Measurements from ENCODE around the gene MED16.

MED16 gene

DNA sequence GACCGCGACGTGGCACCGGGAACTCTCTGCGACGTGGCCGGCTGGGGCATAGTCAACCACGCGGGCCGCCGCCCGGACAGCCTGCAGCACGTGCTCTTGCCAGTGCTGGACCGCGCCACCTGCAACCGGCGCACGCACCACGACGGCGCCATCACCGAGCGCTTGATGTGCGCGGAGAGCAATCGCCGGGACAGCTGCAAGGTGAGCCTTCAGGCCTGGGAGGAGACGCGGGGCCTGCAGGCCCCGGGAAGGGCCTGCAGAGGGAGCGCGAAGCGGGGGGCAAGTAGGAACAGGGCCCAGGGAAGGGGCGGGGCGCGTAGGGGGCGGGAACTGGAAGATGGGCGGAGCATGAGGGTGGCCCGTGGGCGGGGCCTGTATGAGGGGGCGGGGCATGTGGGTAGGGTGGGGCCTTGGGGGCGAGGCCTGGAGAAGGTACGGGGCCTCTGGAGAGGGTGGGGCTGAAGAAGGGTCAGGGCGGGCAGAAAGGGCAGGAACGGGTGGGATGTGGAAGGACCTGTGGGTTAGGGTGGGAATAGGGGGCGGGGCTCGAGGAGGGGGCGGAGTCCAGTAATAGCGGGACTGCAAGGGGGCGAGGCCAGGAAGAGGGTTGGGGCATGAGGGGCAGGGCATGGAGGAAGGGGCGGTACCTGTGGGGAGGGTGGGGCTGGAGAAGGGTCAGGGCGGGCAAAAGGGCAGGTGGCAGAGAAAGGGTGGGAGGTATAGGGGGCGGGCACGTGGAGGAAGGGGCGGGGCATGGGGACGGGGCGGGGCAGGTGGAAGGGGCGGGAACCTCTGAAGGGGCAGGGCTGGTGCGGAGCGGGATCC lies 31.0 kb downstream of the MED16 start:
- peak overlapping the region; percentile 17 to 56 for H3K4me3 ChIP-seq (ENCODE audit: low read depth in 1 of 2, low read length in 1 of 2)
- no peaks in the 10 kb centered on the region for H3K9me3 ChIP-seq
- H3K4me1 ChIP-seq (ENCODE audit: control insufficient read depth in 1 of 2, insufficient read depth in 1 of 2, low read depth in 1 of 2, low read length in 1 of 2) = peaks cover 58 to 60% of the 10 kb centered on the region in 2 experiments
- H3K27ac ChIP-seq = peak overlapping the region; percentile 88
- H3K36me3 ChIP-seq = peaks cover 2% of the 10 kb centered on the region
- peaks cover 38% of the 10 kb centered on the region for H3K27me3 ChIP-seq
- TF ChIP-seq, protein P1, sequence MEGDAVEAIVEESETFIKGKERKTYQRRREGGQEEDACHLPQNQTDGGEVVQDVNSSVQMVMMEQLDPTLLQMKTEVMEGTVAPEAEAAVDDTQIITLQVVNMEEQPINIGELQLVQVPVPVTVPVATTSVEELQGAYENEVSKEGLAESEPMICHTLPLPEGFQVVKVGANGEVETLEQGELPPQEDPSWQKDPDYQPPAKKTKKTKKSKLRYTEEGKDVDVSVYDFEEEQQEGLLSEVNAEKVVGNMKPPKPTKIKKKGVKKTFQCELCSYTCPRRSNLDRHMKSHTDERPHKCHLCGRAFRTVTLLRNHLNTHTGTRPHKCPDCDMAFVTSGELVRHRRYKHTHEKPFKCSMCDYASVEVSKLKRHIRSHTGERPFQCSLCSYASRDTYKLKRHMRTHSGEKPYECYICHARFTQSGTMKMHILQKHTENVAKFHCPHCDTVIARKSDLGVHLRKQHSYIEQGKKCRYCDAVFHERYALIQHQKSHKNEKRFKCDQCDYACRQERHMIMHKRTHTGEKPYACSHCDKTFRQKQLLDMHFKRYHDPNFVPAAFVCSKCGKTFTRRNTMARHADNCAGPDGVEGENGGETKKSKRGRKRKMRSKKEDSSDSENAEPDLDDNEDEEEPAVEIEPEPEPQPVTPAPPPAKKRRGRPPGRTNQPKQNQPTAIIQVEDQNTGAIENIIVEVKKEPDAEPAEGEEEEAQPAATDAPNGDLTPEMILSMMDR (IDR thresholded peaks at IDR 0.05) = peak; percentile 27

DNA sequence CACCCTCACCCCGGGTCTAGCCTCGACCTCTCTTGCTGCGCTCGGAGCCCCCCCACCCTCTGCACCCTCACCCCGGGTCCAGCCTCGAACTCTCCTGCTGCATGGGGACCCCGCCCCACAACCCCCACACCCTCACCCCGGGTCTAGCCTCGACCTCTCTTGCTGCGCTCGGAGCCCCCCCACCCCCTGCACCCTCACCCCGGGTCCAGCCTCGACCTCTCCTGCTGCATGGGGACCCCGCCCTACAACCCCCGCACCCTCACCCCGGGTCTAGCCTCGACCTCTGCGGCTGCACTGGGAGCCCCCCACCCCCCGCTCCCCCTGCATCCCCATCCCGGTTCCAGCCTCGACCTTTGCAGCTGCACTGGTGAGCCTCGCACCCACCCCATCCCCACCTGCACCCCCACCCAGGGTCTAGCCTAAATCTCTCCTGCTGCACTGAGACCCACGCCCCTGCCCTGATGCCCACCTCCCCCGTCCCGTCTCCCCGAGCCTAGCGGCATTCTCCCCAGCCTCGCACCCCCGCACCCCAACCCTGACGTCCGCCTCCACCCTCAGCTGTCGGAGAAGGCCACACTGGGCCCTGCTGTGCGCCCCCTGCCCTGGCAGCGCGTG lies 31.7 kb downstream of the MED16 start:
- TF ChIP-seq, protein P1 (IDR thresholded peaks at IDR 0.05) = no peak
- Histone ChIP-seq H3K4me1 (ENCODE audit: control insufficient read depth in 1 of 2, insufficient read depth in 1 of 2, low read depth in 1 of 2, low read length in 1 of 2) (peaks cover 59 to 60% of the 10 kb centered on the region in 2 experiments), H3K27me3 (peaks cover 38% of the 10 kb centered on the region), H3K27ac (peak overlapping the region; percentile 39), H3K36me3 (no peaks in the 10 kb centered on the region), H3K4me3 (ENCODE audit: low read depth in 1 of 2, low read length in 1 of 2) (peak overlapping the region; percentile 62 to 64), H3K9me3 (no peaks in the 10 kb centered on the region)

DNA sequence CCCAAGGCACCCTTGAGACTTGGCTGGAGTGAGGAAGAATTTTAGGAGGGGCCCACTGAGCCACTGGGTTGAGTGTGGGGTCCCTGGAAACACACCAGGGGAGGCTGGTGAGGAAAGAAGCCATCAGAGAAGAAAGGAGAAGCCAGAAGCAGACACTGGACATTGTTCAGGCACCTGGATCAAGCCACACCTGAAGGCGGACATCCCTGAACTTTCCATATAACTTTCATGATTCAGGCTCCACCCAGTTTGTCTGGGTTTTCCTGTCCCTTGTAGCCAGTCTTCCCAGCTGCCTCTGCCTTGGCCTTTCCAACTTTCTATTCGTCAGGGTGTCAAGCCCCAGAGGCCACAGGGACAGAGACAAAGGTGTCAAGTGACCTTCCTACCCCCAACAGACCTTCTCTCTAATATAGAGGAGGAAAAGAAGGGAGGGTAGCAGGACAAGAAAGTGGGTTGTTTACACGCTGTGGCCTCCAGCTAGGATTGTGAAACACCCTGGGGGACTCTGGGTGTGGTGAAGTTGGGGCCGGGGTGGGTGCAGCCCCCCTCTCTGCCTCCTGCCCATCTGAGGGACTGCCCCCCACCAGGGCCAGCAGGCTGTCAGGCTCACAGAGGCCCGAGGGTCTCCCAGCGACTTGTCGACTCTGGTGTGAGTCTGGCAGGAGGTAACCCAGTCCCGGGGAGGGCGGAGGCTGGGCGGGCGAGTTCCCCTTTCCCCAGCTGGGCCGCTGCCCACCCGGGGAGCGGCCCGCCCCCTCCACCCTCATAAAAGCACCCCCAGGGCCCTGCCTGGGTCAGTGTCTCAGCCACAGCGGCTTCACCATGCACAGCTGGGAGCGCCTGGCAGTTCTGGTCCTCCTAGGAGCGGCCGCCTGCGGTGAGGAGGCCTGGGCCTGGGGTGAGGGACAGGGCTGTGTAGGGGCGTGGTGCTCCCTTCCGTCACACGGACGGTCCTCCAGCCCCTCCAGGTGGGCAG lies 33.8 kb downstream of the MED16 start, which contains the start of gene CFD:
CFD (plus strand) TSS at position 797 of the 976 bp plus-strand sequence; CDS start at position 823, 26 bp downstream.
- Histone ChIP-seq H3K36me3 (no peaks in the 10 kb centered on the region), H3K27me3 (peaks cover 41% of the 10 kb centered on the region), H3K4me3 (ENCODE audit: low read depth in 1 of 2, low read length in 1 of 2) (peak within 1 kb of the TSS; percentile 62 to 64), H3K27ac (peak within 1 kb of the TSS; percentile 87), H3K4me1 (ENCODE audit: control insufficient read depth in 1 of 2, insufficient read depth in 1 of 2, low read depth in 1 of 2, low read length in 1 of 2) (peaks cover 58% of the 10 kb centered on the region in 2 experiments), H3K9me3 (no peaks in the 10 kb centered on the region)
- TF ChIP-seq, protein P1 (IDR thresholded peaks at IDR 0.05) = no peak

DNA sequence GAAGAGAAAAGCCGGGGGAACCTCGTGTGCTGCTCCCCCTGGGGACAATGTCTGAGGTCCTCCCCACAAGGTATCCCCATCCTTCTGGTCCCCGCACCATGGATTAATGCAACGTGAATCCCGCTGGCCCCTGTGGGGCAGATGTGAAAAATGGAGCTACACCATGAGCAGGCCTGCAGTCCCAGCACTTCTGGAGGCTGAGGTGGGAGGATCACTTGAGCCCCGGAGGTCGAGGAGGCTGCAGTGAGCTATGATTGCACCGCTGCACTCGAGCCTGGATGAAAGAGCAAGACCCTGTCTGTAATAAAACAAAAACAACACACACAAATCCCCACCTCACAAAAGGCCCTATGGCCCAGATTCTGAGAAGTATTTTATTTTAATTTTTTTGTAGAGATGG lies 34.7 kb downstream of the MED16 start:
- peak overlapping the region; percentile 87 for H3K27ac ChIP-seq
- peaks cover 48% of the 10 kb centered on the region for H3K27me3 ChIP-seq
- no peak overlapping the region for H3K4me3 ChIP-seq (ENCODE audit: low read depth in 1 of 2, low read length in 1 of 2)
- H3K36me3 ChIP-seq = no peaks in the 10 kb centered on the region
- TF ChIP-seq, protein P1 (IDR thresholded peaks at IDR 0.05) = no peak
- peaks cover 51 to 52% of the 10 kb centered on the region in 2 experiments for H3K4me1 ChIP-seq (ENCODE audit: control insufficient read depth in 1 of 2, insufficient read depth in 1 of 2, low read depth in 1 of 2, low read length in 1 of 2)
- no peaks in the 10 kb centered on the region for H3K9me3 ChIP-seq

DNA sequence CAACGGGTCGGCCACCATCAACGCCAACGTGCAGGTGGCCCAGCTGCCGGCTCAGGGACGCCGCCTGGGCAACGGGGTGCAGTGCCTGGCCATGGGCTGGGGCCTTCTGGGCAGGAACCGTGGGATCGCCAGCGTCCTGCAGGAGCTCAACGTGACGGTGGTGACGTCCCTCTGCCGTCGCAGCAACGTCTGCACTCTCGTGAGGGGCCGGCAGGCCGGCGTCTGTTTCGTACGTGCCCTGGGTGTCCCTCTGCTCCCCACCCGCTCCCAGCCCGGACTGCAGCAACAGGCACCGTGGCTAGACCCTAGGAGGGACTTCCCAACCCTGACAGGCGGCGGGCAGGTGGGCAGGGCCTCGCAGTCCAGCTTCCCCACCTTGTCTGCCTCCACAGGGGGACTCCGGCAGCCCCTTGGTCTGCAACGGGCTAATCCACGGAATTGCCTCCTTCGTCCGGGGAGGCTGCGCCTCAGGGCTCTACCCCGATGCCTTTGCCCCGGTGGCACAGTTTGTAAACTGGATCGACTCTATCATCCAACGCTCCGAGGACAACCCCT lies 37.3 kb downstream of the MED16 start:
- Histone ChIP-seq H3K36me3 (no peaks in the 10 kb centered on the region), H3K4me3 (ENCODE audit: low read depth in 1 of 2, low read length in 1 of 2) (no peak overlapping the region), H3K27me3 (peaks cover 52% of the 10 kb centered on the region), H3K27ac (no peak overlapping the region), H3K4me1 (ENCODE audit: control insufficient read depth in 1 of 2, insufficient read depth in 1 of 2, low read depth in 1 of 2, low read length in 1 of 2) (peaks cover 51 to 60% of the 10 kb centered on the region in 2 experiments), H3K9me3 (no peaks in the 10 kb centered on the region)
- TF ChIP-seq, protein P1 (IDR thresholded peaks at IDR 0.05) = no peak

Data from neutrophil (primary cell).